IgD-negative memory B cell (primary cell): ENCODE measurements around the gene TPRG1. TPM values are rescaled to one million over a fixed set of nuclear protein-coding genes. Genes with fewer than 3 reads are reported as not detected.

Experiments used
- H3K27ac Mint-ChIP-seq, 3 donors: one replicate each; pipeline ENCODE4 v1.8.0; 2020 to 2022; ENCODE audit warnings: mild to moderate bottlenecking in 3 of 3, mixed read lengths in 3 of 3, moderate library complexity in 1 of 3
- H3K27me3 Mint-ChIP-seq: one replicate; pipeline ENCODE4 v1.8.0; 2021; ENCODE audit warnings: mixed read lengths
- H3K36me3 Mint-ChIP-seq: one replicate; pipeline ENCODE4 v1.8.0; 2020; ENCODE audit warnings: mild to moderate bottlenecking, mixed read lengths
- H3K4me1 Mint-ChIP-seq, 3 donors: one replicate each; pipeline ENCODE4 v1.8.0; 2020 to 2022; ENCODE audit warnings: mixed read lengths in 3 of 3, mild to moderate bottlenecking in 1 of 3
- H3K4me3 Mint-ChIP-seq, 4 donors: one replicate each; pipeline ENCODE4 v1.8.0; 2020 to 2022; ENCODE audit warnings: mild to moderate bottlenecking in 4 of 4, mixed read lengths in 4 of 4, moderate library complexity in 3 of 4
- H3K9me3 Mint-ChIP-seq, 3 donors: one replicate each; pipeline ENCODE4 v1.8.0; 2020 to 2021; ENCODE audit warnings: mixed read lengths in 3 of 3, mild to moderate bottlenecking in 1 of 3
- polyA plus RNA-seq: library from polyadenylated mRNA; unstranded; fragments of 300-500 nt; fragmentation: Illumina TruSeq; gene quantifications from one replicate; pipeline ENCODE4 v1.2.3, GENCODE V29; 2021

The TPRG1 gene
- polyA plus RNA-seq, 1 donor from 2014 or later = not detected

DNA sequence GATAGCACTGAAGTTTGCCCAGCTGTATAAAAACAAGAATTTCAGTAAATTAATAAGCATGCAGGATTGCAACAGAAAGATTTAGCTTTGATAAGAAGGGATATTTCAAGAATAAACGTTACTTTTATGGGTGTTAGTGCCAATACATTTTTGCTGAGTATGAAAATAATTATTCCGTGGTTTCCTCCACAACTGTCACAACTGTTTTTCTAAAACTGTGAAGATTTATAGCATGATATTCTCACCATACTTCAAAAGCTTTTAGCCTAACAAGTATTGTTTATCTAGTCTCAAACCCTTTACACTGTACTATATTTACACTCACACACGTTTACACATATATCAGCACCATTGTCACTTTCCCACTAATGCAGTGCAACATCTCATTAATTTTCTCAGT, 200.5 kb downstream of the TPRG1 start:
- H3K4me3 Mint-ChIP-seq = no peak overlapping the region
- H3K27me3 Mint-ChIP-seq = peaks cover 2% of the 10 kb centered on the region
- H3K9me3 Mint-ChIP-seq = peaks cover 0 to 4% (median 0%) of the 10 kb centered on the region in 3 donors
- H3K27ac Mint-ChIP-seq = no peak overlapping the region
- H3K4me1 Mint-ChIP-seq = peaks cover 0 to 5% (median 4%) of the 10 kb centered on the region in 3 donors
- H3K36me3 Mint-ChIP-seq = peaks cover 2% of the 10 kb centered on the region
